Heart right ventricle (tissue), 16 donors: ENCODE measurements around the gene SLX1A. TPM values are rescaled to one million over a fixed set of nuclear protein-coding genes. Genes with fewer than 3 reads are reported as not detected.
A peak's percentile ranks its signal among the peaks of the same experiment; 100 is the strongest.
"Not testable (repeated sequence)": the region's sequence is repeated elsewhere in the genome, so short reads cannot be mapped to it uniquely, and the experiment has no call there.

ENCODE experiments used
- ATAC-seq, 8 donors: fragments of 200-7000 bp; cut with Tn5 transposase; one replicate each; pipeline ENCODE4 v1.9.1; 2020; ENCODE audit warnings: mild to moderate bottlenecking in 8 of 8, moderate library complexity in 8 of 8, moderate number of reproducible peaks in 1 of 8
- DNase-seq, 2 donors: peaks; one replicate each; pipeline ENCODE4 v3.0.0-alpha.2; 2020
- H3K27ac ChIP-seq, 10 donors: fragments of 200-600 bp; sonication (generic) in 2 of 10; one replicate each; pipeline versions ENCODE4 v1.5.0 to v1.8.0; 2020 to 2022; ENCODE audit warnings: mild to moderate bottlenecking in 3 of 10
- H3K27me3 ChIP-seq, 7 donors: fragments of 200-600 bp; one replicate each; pipeline ENCODE4 v1.8.0; 2021 to 2022; ENCODE audit warnings: mild to moderate bottlenecking in 2 of 7
- H3K36me3 ChIP-seq, 9 donors: fragments of 200-600 bp; sonication (generic) in 1 of 9; one replicate each; pipeline versions ENCODE4 v1.5.0 to v1.8.0; 2020 to 2022; ENCODE audit warnings: mild to moderate bottlenecking in 2 of 9
- H3K4me1 ChIP-seq, 9 donors: fragments of 200-600 bp; sonication (generic) in 1 of 9; one replicate each; pipeline versions ENCODE4 v1.5.0 to v1.8.0; 2020 to 2022; ENCODE audit warnings: mild to moderate bottlenecking in 4 of 9
- H3K4me3 ChIP-seq, 10 donors: fragments of 200-600 bp; sonication (generic) in 2 of 10; one replicate each; pipeline versions ENCODE4 v1.5.0 to v1.8.0; 2020 to 2022; ENCODE audit warnings: mild to moderate bottlenecking in 7 of 10, moderate library complexity in 2 of 10
- H3K9me3 ChIP-seq, 11 donors: fragments of 200-600 bp in 10 of 11; sonication (generic) in 2 of 11; one replicate each; pipeline versions ENCODE4 v1.5.0 to v1.8.0; 2013 to 2022; ENCODE audit warnings: mild to moderate bottlenecking in 2 of 11, control low read depth in 1 of 11, moderate library complexity in 1 of 11
- WGBS, 2 donors: extraction: QIAGEN DNeasy Blood & Tissue Kit; methylation state at CpG; one replicate each; pipeline ENCODE4 v1.1.7; 2013; ENCODE audit warnings: inconsistent platforms in 1 of 2; 5-methylcytosine and 5-hydroxymethylcytosine counted together
- intact Hi-C, 10 donors: fragments of 100-400 bp; cut with DNase I; formaldehyde crosslinking; loops; one replicate each; pipeline versions ENCODE4 v1.11.1 to v1.14.2; 2022
- polyA plus RNA-seq, 2 donors: library from polyadenylated mRNA; stranded (reverse); fragments of 200-250 nt; gene quantifications; one replicate each; pipeline ENCODE4 v1.2.3, GENCODE V29; 2013
- total RNA-seq, 10 donors: library from RNA; stranded (reverse); fragmentation: NEBNext Ultra II Directional in 3 of 10; extraction: Animal tissue kit (Norgen Biotek cat#: 25700) in 3 of 10; gene quantifications; one replicate each; pipeline versions ENCODE4 v1.2.1 to v1.2.4, GENCODE V29; 2021 to 2023
- TF ChIP-seq, protein P1 (sequence below), 9 donors: fragments of 200-600 bp; sonication (generic) in 2 of 9; IDR thresholded peaks; one replicate each; pipeline versions ENCODE4 v1.5.0 to v1.8.0; 2021 to 2022; ENCODE audit warnings: antibody characterized with exemption in 9 of 9, mild to moderate bottlenecking in 5 of 9, moderate library complexity in 1 of 9
- donor health status: Arrhythmogenic right ventricular cardiomyopathy.
- donor health status: ischemic (EF 13 %, LVEDD 7.1; RV severe dilation, severe dysfunction).
- donor health status: healthy with polysubstance abuse.
- donor health status: DM: no; HTN: yes; CAD: no.
- donor health status: DM: no; HTN: no; CAD: no.
- donor health status: ischemic (EF 25% LVEDD 6.9; RV normal size, moderate dysfunction).
- donor health status: ischemic (EF 25% LVEDD 5.7; RV mildly dilated, moderate dysfunction).
- donor health status: healthy.
- donor health status: DM: yes; HTN: yes; CAD: no.
- donor health status: Ischemic cardiomyopathy.
- donor health status: ischemic (EF 35%, LVEDD 5.7; RV mildly dilated, moderate dysfunction).
- donor health status: nonischemic (EF 11% LVEDD 7.7; RV severe dilation, severe dysfunction).
- donor health status: DM: yes; HTN: yes; CAD: no.
- donor health status: PGD.
- donor health status: ischemic (EF 29% LVEDD 5.4; RV normal size, mild dysfunction).
- donor health status: nonischemic (EF 23%, LVEDD 6.1; RV moderate dilation, normal function).

The SLX1A gene
- total and polyA plus RNA-seq, 12 donors = 8.3 to 57.8 (median 17.9) TPM

DNA sequence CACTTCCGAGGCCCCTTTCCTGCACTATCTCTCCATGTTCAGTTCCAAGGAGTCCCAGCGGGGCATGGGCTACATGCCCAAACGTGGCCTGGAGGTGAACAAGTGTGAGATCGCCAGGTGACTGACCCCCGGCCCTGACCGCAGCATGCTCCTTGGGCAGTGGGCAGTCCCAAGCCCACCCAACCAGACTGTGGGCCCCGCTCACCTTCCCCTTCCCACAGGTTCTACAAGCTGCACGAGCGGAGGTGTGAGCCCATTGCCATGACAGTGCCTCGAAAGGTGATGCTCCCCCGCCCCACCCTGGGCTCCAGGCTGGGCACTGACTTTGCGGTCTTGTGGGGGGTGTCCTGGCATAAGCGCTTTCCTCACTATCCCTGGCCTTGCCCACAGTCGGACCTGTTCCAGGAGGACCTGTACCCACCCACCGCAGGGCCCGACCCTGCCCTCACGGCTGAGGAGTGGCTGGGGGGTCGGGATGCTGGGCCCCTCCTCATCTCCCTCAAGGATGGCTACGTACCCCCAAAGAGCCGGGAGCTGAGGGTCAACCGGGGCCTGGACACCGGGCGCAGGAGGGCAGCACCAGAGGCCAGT, 5.6 kb upstream of the SLX1A start:
- peak in 1 of 2 donors; percentile 8 for DNase-seq
- TF ChIP-seq, protein P1, sequence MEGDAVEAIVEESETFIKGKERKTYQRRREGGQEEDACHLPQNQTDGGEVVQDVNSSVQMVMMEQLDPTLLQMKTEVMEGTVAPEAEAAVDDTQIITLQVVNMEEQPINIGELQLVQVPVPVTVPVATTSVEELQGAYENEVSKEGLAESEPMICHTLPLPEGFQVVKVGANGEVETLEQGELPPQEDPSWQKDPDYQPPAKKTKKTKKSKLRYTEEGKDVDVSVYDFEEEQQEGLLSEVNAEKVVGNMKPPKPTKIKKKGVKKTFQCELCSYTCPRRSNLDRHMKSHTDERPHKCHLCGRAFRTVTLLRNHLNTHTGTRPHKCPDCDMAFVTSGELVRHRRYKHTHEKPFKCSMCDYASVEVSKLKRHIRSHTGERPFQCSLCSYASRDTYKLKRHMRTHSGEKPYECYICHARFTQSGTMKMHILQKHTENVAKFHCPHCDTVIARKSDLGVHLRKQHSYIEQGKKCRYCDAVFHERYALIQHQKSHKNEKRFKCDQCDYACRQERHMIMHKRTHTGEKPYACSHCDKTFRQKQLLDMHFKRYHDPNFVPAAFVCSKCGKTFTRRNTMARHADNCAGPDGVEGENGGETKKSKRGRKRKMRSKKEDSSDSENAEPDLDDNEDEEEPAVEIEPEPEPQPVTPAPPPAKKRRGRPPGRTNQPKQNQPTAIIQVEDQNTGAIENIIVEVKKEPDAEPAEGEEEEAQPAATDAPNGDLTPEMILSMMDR (IDR thresholded peaks at IDR 0.05) = no peak
- ATAC-seq = no peak
- H3K27ac ChIP-seq = peak overlapping the region in 1 of 10 donors; percentile 96
- no peaks in the 10 kb centered on the region for H3K27me3 ChIP-seq
- 92 to 96% methylated on average over 23 of the region's 23 CpGs for WGBS, 2 donors
- H3K36me3 ChIP-seq = peaks cover 0 to 31% (median 0%) of the 10 kb centered on the region in 9 donors
- intact Hi-C loops = no loop called here
- peaks cover 0 to 42% (median 10%) of the 10 kb centered on the region in 9 donors for H3K4me1 ChIP-seq
- peak overlapping the region in 1 of 10 donors; percentile 71 for H3K4me3 ChIP-seq
- no peaks in the 10 kb centered on the region for H3K9me3 ChIP-seq

DNA sequence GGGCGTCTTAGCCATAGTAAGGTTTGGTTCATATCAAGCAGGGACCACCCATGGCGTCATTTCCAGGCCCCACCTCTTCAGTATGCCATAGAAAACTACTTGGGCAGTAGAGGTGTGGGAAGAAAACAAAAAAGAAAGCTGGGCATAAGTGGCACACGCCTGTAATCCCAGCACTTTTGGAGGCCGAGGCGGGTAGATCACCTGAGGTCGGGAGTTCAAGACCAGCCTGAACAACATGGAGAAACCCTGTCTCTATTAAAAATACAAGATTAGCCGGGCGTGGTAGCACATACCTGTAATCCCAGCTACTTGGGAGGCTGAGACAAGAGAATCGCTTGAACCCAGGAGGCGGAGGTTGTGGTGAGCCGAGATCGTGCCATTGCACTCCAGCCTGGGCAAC, 2.5 kb upstream of the SLX1A start:
- H3K9me3 ChIP-seq, ATAC-seq, H3K4me3 ChIP-seq, H3K27ac ChIP-seq, DNase-seq, intact Hi-C loops, H3K27me3 ChIP-seq: not testable (repeated sequence)
- Histone ChIP-seq H3K36me3 (peaks cover 0 to 22% (median 0%) of the 10 kb centered on the region in 9 donors), H3K4me1 (peaks cover 0 to 19% (median 0%) of the 10 kb centered on the region in 9 donors)
- 98% methylated on average over 4 of the region's 12 CpGs for WGBS, 2 donors

- intact Hi-C loops, H3K4me1 ChIP-seq, H3K9me3 ChIP-seq, H3K36me3 ChIP-seq, H3K27ac ChIP-seq, H3K4me3 ChIP-seq, H3K27me3 ChIP-seq, DNase-seq: not testable (repeated sequence)
- peak in 6 of 8 donors; percentile 18 to 34 (median 27) for ATAC-seq
- no CpG with 5 or more reads among the region's 21 CpGs for WGBS, 2 donors
Observed at GRCh38 chr16:30193098-30193497, 577 bp upstream of the SLX1A start.

- intact Hi-C loops, H3K4me1 ChIP-seq, DNase-seq, H3K36me3 ChIP-seq, H3K27me3 ChIP-seq, H3K9me3 ChIP-seq: not testable (repeated sequence)
- WGBS, 2 donors = 3 to 6% methylated on average over 14 to 16 of the region's 60 CpGs
- Histone ChIP-seq H3K4me3 (peak overlapping the region in 9 of 10 donors; percentile 36 to 54 (median 51)), H3K27ac (peak overlapping the region in 3 of 10 donors; percentile 50 to 62 (median 53))
- peak; percentile 80 to 87 (median 84) for ATAC-seq
Observed at GRCh38 chr16:30194172-30194925, 674 bp downstream of the SLX1A start.

DNA sequence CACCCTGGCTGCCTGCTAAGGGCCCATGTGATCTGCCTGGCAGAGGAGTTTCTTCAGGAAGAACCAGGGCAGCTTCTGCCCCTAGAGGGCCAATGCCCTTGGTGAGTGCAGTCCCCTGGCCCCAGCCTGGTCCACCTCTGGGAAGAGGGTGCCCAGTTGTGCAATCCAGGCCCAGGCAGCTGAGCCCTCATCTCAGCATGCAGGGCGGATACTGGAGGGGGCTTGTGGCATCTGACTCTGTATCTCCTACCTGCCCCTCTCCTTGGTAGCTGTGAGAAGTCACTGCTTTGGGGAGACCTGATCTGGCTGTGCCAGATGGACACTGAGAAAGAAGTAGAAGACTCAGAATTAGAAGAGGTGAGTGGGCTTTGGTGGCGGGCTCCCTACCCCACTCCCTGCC, 3.3 kb downstream of the SLX1A start:
- intact Hi-C loops = not testable (repeated sequence)

GRCh38 chr16:30199049-30199448, 5.4 kb downstream of the SLX1A start, which contains the start of gene SULT1A3:
Gene SULT1A3 (plus strand): TSS chr16:30199255. CDS start chr16:30200729, 1,474 bp downstream.
- H3K27ac ChIP-seq, intact Hi-C loops, DNase-seq, H3K36me3 ChIP-seq, H3K4me3 ChIP-seq, H3K27me3 ChIP-seq, H3K9me3 ChIP-seq, H3K4me1 ChIP-seq: not testable (repeated sequence)
- no CpG with 5 or more reads among the region's 3 CpGs for WGBS, 2 donors
- ATAC-seq = peak in 7 of 8 donors; percentile 5 to 70 (median 50)

More for the DNA sequence above, 3.3 kb downstream of the SLX1A start:
- not testable (repeated sequence) for H3K36me3 ChIP-seq, H3K9me3 ChIP-seq, H3K27me3 ChIP-seq, DNase-seq, H3K27ac ChIP-seq, H3K4me3 ChIP-seq, ATAC-seq, H3K4me1 ChIP-seq
- WGBS, 2 donors = 45 to 96% methylated on average over 1 of the region's 2 CpGs

DNA sequence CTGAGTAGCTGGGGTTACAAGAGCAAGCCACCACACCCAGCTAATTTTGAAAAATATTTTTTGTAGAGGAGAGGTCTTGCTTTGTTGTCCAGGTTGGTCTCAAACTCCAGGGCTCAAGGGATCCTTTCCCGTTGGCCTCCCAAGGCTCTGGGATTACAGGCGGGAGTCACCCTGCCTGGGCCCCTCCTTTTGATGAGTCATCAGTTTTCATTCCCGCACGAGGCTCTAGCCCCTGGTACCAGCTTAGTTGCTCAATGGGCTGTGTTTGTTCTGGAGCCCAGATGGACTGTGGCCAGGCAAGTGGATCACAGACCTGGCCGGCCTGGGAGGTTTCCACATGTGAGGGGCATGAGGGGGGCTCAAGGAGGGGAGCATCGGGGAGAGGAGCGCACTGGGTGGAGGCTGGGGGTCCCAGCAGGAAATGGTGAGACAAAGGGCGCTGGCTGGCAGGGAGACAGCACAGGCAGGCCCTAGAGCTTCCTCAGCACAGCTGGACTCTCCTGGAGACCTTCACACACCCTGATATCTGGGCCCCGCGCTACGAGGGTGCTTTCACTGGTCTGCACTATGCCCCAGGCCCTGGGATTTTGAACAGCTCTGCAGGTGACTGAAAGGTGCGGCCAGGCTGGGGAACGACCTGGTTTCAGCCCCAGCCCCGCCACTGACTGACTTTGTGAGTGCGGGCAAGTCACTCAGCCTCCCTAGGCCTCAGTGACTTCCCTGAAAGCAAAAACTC, 6.1 kb downstream of the SLX1A start:
- ATAC-seq = peak in 7 of 8 donors; percentile 36 to 63 (median 52)
- intact Hi-C loops, H3K27ac ChIP-seq: not testable (repeated sequence)

DNA sequence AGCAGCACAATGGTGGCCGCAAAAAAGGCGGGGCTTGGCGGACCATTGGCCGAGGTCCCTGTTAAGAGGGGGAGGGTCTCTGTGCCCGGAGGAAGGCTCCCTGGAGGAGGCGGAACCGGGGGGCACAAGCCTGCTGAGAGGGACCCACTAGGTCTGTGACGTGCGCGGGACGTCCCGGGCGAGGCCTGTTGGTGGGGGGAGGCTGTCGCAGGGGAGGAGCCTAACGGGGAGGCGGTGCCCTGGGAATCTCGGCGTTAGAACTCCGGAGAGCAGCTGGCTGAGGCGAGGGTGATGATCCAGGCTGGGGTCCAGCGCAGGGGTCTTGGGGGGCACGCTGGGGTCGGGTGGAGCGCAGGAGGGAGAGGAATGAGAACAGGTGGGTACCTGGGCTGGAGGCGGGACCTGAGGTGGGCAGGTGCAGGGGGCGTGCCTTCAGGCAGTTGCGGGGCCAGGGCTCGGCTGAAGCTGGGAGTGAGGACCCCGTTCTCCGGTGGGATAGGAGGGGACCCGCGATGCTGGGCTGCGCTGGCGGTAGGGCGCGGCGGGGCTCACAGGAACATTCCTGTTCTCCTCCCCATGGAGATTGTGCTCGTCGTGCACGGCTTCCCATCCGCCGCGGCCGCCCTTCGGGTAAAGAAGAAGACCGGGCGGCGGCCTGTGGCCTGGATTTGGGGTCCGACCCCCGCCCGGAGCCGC, 12.0 kb downstream of the SLX1A start:
- DNase-seq = peak; percentile 5 to 14
- Histone ChIP-seq H3K4me3 (peak overlapping the region; percentile 28 to 63 (median 58)), H3K27ac (peak overlapping the region in 4 of 10 donors; percentile 40 to 76 (median 56))
- H3K4me1 ChIP-seq, H3K9me3 ChIP-seq, intact Hi-C loops, H3K27me3 ChIP-seq, H3K36me3 ChIP-seq: not testable (repeated sequence)
- 0% methylated on average over 13 to 19 of the region's 52 CpGs for WGBS, 2 donors
- peak; percentile 63 to 80 (median 70) for ATAC-seq

More for the DNA sequence above, 6.1 kb downstream of the SLX1A start:
- no CpG with 5 or more reads among the region's 15 CpGs for WGBS, 2 donors
- not testable (repeated sequence) for H3K9me3 ChIP-seq, H3K27me3 ChIP-seq, H3K4me3 ChIP-seq, H3K4me1 ChIP-seq, H3K36me3 ChIP-seq, DNase-seq

GRCh38 chr16:30206252-30206651, 12.6 kb downstream of the SLX1A start:
- peak; percentile 16 to 58 (median 26) for ATAC-seq
- Histone ChIP-seq H3K4me3 (peak overlapping the region in 9 of 10 donors; percentile 28 to 63 (median 58)), H3K27ac (peak overlapping the region in 4 of 10 donors; percentile 40 to 76 (median 56))
- DNase-seq, H3K4me1 ChIP-seq, H3K9me3 ChIP-seq, H3K27me3 ChIP-seq, intact Hi-C loops, H3K36me3 ChIP-seq: not testable (repeated sequence)
- WGBS, 2 donors = no CpG with 5 or more reads among the region's 33 CpGs
